ENCODE results near the gene SLC26A8. TPM values are rescaled to one million over a fixed set of nuclear protein-coding genes. Genes with fewer than 3 reads are reported as not detected.
"Not testable (repeated sequence)": the region's sequence is repeated elsewhere in the genome, so short reads cannot be mapped to it uniquely, and the experiment has no call there.

The SLC26A8 gene
- total RNA-seq, 1 experiment from 2014 or later, result not detected

DNA sequence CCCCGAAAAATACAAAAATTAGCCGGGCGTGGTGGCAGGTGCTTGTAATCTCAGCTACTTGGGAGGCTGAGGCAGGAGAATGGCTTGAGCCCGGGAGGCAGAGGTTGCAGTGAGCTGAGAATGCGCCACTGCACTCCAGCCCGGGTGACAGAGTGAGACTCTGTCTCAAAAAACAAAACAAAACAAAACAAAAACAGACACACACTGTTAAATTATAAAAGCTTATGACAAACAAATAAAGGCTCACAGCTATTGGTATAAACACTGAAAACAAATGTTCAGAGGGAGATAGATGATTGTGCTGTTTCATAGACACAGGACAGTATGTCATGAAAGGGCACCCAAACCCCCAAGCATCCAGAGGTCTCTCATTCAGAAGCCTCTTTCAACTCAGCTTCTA is 107.5 kb downstream of the SLC26A8 start:
- not testable (repeated sequence) for DNase-seq (ENCODE audit: low read depth)

DNA sequence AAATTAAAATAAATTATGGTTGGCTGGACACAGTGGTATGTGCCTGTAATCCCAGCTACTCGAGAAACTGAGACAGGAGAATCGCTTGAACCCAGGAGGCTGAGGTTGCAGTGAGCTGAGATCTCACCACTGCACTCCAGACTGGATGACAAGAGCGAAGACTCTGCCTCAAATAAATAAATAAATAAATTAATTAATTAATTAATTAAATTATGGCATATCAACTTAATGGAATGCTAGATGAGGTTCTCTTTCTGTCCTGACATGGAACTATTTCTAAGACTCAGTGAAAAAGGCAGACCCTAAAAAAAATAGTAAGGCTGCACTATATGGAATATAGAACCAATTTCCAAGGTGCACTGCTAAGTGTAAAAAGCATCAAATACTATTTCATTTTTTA is 108.4 kb downstream of the SLC26A8 start:
- DNase-seq (ENCODE audit: low read depth), result no peak

DNA sequence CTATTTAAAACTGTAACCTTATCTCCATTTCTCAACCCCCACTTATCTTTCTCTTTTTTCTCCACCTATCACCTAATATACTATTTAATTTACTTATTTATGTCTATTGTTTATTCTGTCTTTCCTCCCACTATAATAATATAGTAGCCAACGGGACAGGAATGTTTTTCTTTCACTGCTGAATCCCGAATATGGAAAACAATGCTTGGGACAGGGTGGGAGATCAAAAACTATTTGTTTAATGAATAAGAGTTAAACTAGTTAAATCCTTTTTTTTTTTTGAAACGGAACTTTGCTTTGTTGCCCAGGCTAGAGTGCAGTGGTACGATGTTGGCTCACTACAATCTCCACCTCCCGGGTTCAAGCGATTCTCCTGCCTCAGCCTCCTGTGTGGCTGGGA is 109.9 kb downstream of the SLC26A8 start:
- DNase-seq (ENCODE audit: low read depth), result no peak

DNA sequence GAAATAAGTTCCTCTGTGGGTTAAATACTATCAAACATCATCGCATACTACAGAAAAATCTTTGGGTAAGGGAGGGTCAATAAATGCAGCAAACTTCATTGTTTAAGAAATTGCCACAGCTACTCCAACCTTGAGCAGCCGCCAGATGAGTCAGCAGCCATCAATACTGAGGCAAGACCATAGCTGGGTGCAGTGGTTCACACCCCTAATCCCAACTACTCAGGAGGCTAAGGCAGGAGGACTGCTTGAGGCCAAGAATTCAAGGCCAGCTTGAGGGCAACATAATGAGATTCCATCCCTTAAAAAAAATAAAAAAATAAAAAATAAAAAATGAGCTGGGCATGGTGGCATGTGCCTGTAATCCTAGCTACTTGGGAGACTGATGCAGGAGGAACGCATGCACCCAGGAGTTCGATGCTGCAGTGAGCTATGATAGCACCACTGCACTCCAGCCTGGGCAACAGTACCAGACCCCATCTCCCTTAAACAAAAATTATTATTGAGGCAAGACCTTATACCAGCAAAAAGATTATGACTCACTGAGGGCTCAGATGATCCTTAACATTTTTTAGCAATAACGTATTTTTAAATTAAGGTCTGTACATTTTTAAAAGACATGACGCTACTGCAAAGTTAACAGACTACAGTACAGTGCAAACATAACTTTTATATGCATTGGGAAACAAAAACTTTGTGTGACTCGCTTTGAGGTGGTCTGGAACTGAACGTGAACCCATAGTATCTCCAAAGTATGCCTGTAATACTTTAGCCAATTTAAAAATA is 112.4 kb downstream of the SLC26A8 start:
- peak; percentile 47 for DNase-seq (ENCODE audit: low read depth)

GRCh38 chr6:35909571-35909970 is 114.9 kb downstream of the SLC26A8 start:
- DNase-seq (ENCODE audit: low read depth), result not testable (repeated sequence)

DNA sequence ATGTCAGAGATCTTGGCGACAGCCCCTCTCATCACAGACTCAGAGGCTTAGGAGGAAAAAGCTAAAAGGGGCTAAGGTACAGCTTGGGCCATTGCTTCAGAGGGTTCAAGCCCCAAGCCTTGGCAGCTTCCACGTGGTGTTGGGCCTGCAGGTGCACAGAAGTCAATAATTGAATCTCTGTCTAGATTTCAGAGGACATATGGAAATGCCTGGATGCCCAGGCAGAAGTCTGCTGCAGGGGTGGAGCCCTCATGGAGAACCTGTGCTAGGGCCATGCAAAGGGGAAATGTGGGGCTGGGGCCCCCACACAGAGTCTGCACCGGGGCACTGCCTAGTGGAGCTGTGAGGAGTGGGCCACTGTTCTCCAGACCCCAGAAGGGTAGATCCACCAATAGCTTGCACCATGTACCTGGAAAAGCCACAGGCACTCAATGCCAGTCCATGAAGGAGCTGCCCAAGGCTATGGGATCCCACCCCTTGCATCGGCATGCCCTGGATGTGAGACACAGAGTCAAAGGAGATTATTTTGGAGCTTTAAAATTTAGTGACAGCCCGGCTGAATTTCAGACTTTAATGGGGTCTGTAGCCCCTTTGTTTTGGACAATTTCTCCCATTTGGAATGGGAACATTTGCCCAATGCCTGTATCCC is 115.6 kb downstream of the SLC26A8 start:
- DNase-seq (ENCODE audit: low read depth), result not testable (repeated sequence)

DNA sequence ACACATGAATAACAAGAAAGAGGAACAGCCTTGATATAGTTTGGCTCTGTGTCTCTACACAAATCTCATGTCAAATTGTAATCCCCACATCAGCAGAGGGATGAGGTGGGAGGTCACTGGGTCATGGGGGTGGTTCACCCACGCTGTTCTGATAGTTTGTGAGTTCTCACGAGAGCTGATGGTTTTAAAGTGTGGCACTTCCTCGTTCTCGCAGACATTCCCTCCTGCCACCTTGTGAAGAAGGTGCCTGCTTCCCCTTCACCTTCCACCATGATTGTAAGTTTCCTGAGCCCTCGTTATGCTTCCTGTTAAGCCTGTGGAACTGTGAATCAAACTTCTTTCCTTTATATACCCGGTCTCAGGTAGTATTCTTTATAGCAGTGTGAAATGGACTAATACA is 116.7 kb downstream of the SLC26A8 start:
- no peak for DNase-seq (ENCODE audit: low read depth)

GRCh38 chr6:35906499-35906846 is 118.0 kb downstream of the SLC26A8 start:
- DNase-seq (ENCODE audit: low read depth), result no peak

DNA sequence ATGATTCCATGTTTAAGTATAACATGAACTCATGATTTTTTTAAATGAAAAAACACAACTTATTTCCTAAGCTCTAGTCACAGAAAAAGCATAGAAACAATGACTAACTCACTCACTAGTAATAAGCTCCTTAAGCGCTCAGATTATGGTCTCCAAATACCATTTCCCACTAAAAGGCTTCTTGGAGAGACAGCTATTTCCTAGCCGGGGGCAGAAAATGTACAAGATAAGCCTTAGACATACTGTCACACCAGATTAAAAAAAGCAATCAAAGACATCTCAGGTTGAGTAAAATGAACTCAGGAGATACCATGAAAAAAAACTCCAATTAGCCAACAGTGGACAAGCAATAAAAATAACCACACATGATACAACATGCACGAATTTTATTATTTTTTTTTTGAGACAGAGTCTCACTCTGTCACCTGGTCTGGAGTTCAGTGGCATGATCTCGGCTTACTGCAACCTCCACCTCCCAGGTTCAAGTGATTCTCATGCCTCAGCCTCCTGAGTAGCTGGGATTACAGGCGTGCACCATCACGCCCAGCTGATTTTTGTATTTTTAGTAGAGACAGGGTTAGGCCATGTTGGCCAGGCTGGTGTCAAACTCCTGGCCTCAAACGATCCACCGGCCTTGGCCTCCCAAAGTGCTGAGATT is 118.5 kb downstream of the SLC26A8 start:
- DNase-seq (ENCODE audit: low read depth), result no peak

- DNase-seq (ENCODE audit: low read depth), result no peak
These were observed 119.2 kb downstream of the SLC26A8 start for GRCh38 chr6:35905141-35905785.

DNA sequence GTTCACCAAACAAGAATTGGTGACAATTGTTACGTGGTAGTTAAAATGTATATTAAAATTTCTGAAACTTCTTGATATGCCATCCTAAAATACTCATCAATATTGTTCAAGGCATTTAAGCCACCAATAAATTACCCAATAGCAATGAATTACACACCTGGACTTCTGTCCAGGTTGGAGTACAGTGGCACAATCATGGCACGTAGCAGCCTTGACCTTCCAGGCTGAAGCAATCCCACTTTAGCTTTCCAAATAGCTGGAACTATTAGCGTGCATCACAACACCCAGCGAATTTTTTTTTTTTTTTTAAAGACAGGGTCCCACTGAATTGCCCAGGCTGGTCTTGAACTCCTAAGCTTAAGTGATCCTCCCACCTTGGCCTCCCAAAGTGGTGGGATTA is 120.8 kb downstream of the SLC26A8 start:
- DNase-seq (ENCODE audit: low read depth), result no peak

DNA sequence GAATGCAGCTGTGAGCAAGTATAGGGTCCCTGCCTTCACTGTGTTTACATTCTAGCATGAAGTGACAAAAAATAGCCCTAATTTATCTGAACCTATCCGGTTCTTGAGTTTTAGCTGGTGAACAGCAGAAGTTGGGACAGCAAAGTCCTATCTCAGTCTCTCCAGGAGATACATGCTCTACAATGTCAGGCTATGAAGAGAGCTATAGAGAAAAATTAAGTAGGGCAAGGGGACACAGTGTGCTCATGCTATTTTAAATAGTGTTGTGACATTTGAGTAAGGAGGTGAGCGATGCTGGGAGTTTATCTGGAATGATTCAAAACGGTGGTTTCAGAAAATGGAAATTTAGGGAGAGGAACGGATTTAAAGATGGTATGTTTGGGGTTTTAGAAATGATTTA is 124.0 kb downstream of the SLC26A8 start:
- DNase-seq (ENCODE audit: low read depth), result no peak

- DNase-seq (ENCODE audit: low read depth), result no peak
These were observed 126.4 kb downstream of the SLC26A8 start for GRCh38 chr6:35898003-35898402.

DNA sequence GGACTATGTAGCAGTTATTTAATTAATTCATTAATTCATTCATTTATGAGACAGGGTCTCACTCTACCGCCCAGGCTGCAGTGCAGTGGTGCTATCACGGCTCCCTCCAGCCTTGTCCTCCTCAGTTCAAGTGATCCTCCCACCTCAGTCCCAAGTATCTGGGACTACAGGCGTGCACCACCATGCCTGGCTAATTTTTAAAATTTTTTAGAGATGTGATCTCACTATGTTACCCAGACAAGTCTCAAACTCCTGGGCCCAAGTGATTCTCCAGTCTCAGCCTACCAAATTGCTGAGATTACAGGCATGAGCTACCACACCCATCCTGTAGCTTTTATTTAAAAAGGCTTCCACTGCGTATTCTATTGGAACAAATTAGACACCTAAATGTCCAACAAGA is 127.0 kb downstream of the SLC26A8 start:
- DNase-seq (ENCODE audit: low read depth), result no peak

GRCh38 chr6:35897036-35897435 is 127.4 kb downstream of the SLC26A8 start:
- no peak for DNase-seq (ENCODE audit: low read depth)

- DNase-seq (ENCODE audit: low read depth), result no peak
These were observed 128.2 kb downstream of the SLC26A8 start for GRCh38 chr6:35896228-35896627.

DNA sequence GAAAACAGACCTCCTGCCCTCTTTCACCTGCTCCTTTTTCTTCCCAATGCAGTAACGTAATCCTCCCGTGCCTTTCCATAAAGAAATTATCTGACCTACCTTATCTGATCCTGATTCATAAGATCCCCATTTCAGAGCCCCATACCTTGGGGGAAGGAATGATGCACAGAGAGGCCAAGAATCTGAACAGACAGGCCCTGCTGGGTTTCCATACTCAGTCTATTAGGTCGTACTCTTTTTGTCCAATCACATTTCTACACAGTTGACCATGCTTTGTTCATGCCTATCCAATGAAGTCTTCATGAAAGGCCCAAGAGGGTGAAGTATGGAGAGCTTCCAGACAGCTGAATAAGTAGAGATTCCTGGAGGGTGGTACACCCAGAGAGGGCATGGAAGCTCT is 128.9 kb downstream of the SLC26A8 start:
- DNase-seq (ENCODE audit: low read depth), result no peak

GRCh38 chr6:35894776-35895175 is 129.7 kb downstream of the SLC26A8 start:
- no peak for DNase-seq (ENCODE audit: low read depth)
